BLaER1 treated with 17β-estradiol and CSF1 and Interleukin-3, amounts not matched to agents 10 nM and 100 nM (cell line): ENCODE results near the gene CEP295NL.

ENCODE experiments used
- H3K27ac ChIP-seq, 11 experiments: shearing (Covaris generic); formaldehyde crosslinking; 2 replicates each; pipeline ENCODE4 v1.8.1; 2022
- H3K27me3 ChIP-seq, 11 experiments: shearing (Covaris generic); formaldehyde crosslinking; 2 replicates each; pipeline ENCODE4 v1.8.1; 2022
- H3K36me3 ChIP-seq, 11 experiments: shearing (Covaris generic); formaldehyde crosslinking; 2 replicates each; pipeline ENCODE4 v1.8.1; 2022
- H3K4me1 ChIP-seq, 10 experiments: shearing (Covaris generic); formaldehyde crosslinking; 2 replicates each; pipeline ENCODE4 v1.8.1; 2022
- H3K4me2 ChIP-seq, 11 experiments: shearing (Covaris generic); formaldehyde crosslinking; 2 replicates each; pipeline ENCODE4 v1.8.1; 2022
- H3K4me3 ChIP-seq, 10 experiments: shearing (Covaris generic); formaldehyde crosslinking; 2 replicates each; pipeline ENCODE4 v1.8.1; 2022
- H3K9ac ChIP-seq, 11 experiments: shearing (Covaris generic); formaldehyde crosslinking; 2 replicates each; pipeline ENCODE4 v1.8.1; 2022
- H3K9me3 ChIP-seq, 11 experiments: shearing (Covaris generic); formaldehyde crosslinking; replicated peaks in 1 of 11; 2 replicates each; pipeline ENCODE4 v1.8.1; 2022
- H4K20me1 ChIP-seq, 11 experiments: shearing (Covaris generic); formaldehyde crosslinking; 2 replicates each; pipeline ENCODE4 v1.8.1; 2022
- Cebpa-rat ChIP-seq, 11 experiments: shearing (Covaris generic); IDR thresholded peaks; 2 replicates each; pipeline ENCODE4 v1.8.1; 2022

CEP295NL gene

DNA sequence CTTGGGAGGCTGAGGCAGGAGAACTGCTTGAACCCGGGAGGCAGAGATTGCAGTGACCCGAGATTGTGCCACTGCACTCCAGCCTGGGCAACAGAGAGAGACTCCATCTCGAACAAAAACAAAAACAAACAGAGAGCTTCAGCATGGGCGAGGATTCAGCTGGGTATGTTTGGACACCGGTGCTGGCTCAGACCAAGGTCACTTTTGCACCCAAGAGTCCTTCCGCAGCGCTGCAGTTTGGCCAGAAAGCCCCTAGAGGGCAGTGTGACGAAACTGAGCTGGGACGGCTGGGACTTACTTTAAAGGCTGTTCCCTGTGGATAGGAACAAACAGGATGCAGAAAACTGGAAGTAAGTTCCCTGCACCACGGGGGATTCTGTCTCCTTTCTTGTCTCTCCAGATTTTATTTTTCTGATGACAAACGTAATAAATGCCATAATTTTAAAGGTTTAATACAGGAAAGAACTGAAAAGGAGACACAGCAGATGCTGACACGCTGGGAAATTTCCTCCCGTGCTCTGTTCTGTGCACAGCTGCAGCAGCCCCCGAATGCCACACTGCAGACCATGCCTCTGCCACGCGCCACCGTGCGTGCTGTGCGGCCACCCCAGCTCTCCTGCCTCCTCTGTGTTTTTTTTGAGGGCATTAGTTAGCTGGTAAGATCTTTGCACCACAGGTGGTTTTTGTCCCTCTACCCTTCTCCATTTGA lies 37.2 kb downstream of the CEP295NL start:
- H3K27ac ChIP-seq: no peak overlapping the region
- H3K4me3 ChIP-seq: no peak overlapping the region
- H4K20me1 ChIP-seq: peaks cover 0 to 80% (median 5%) of the 10 kb centered on the region in 11 experiments; a peak in 8 of 22 replicates
- no peaks in the 10 kb centered on the region for H3K27me3 ChIP-seq
- TF ChIP-seq Cebpa-rat (IDR thresholded peaks at IDR 0.05): no peak
- peaks cover 13 to 76% (median 29%) of the 10 kb centered on the region in 10 experiments; a peak in 17 of 20 replicates for H3K4me1 ChIP-seq
- H3K36me3 ChIP-seq: peaks cover 63 to 90% (median 76%) of the 10 kb centered on the region in 11 experiments
- no peaks in the 10 kb centered on the region for H3K9me3 ChIP-seq
- H3K9ac ChIP-seq: no peak overlapping the region
- peak overlapping the region in 10 of 11 experiments; percentile 10 to 79 (median 38); a peak in 15 of 22 replicates for H3K4me2 ChIP-seq

DNA sequence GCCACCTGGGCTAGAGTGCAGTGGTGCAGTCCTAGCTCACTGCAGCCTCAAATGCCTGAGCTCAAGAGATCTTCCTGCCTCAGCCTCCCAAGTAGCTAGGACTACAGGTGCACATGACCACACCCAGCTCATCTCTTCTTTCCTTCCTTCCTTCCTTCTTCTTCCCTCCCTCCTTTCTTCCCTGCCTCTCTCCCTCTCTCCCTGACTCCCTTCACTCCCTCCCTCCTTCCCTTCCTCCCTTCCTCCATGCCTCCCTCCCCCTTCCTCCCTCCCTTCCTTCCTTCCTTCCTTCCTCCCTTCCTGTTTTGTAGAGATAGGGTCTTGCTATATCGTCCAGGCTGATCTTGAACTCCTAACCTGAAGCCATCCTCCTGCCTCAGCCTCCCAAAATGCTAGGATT lies 38.9 kb downstream of the CEP295NL start:
- H3K4me1 ChIP-seq: peaks cover 13 to 76% (median 29%) of the 10 kb centered on the region in 10 experiments; a peak in 17 of 20 replicates
- peaks cover 51 to 86% (median 70%) of the 10 kb centered on the region in 11 experiments for H3K36me3 ChIP-seq
- H4K20me1 ChIP-seq: peaks cover 0 to 76% (median 5%) of the 10 kb centered on the region in 11 experiments; a peak in 8 of 22 replicates
- no peaks in the 10 kb centered on the region for H3K9me3 ChIP-seq
- no peak for TF ChIP-seq Cebpa-rat (IDR thresholded peaks at IDR 0.05)
- H3K27ac ChIP-seq: no peak overlapping the region
- no peak overlapping the region for H3K9ac ChIP-seq
- no peak overlapping the region for H3K4me3 ChIP-seq
- no peak overlapping the region; a peak in 1 of 22 replicates for H3K4me2 ChIP-seq
- H3K27me3 ChIP-seq: no peaks in the 10 kb centered on the region

DNA sequence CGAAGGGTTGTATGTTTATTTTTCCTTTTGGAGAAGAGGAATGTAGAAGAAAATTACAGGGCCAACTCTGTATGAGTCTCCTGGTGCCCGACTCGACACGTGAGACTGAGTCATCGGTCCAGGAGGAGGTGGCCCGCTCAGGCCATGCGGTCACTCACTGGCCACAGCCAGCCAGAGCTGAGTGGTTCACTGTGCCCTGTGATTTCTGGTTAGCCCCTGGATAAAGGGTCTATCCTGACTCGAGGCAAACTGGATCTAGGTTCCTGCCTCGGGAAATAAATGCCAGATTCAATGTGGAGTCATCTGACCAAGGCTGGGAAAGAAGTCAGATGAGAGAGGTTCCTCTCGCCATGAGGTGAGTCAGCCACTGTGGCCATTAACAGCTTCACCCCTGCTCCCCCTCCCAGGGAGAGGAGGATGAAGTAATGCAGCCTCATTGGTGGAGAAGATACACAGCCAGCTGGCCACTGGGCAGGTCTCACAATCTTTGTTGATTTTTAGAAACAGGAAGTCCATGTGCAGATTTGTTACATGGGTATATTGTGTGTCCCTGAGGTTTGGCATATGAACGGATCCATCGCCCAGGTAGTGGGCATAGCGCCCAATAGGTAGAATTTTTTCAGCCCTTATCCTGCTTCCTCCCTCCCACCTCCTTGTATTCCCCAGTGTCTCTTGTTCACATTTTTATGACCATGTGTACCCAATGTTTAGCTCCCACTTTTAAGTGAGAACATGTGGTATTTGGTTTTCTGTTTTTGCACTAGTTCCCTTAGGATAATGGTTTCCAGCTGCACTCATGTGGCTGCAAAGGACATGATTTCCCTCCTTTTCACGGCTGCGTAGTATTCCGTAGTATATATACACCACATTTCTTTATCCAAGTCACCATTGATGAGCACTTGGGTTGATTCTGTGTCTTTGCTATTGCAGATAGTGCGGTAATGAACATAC lies 40.7 kb downstream of the CEP295NL start:
- H3K4me3 ChIP-seq: no peak overlapping the region
- peak overlapping the region in 3 of 11 experiments; percentile 21 to 63 (median 29); a peak in 2 of 22 replicates for H3K9ac ChIP-seq
- H3K27ac ChIP-seq: peak overlapping the region in 5 of 11 experiments; percentile 9 to 83 (median 53); a peak in 7 of 22 replicates
- peak overlapping the region in 4 of 11 experiments; percentile 7 to 63 (median 56); a peak in 7 of 22 replicates for H3K4me2 ChIP-seq
- H3K9me3 ChIP-seq: no peaks in the 10 kb centered on the region
- peaks cover 13 to 63% (median 28%) of the 10 kb centered on the region in 10 experiments; a peak in 17 of 20 replicates for H3K4me1 ChIP-seq
- no peak for TF ChIP-seq Cebpa-rat (IDR thresholded peaks at IDR 0.05)
- H3K27me3 ChIP-seq: no peaks in the 10 kb centered on the region
- H3K36me3 ChIP-seq: peaks cover 41 to 86% (median 65%) of the 10 kb centered on the region in 11 experiments
- peaks cover 0 to 82% (median 5%) of the 10 kb centered on the region in 11 experiments; a peak in 8 of 22 replicates for H4K20me1 ChIP-seq

DNA sequence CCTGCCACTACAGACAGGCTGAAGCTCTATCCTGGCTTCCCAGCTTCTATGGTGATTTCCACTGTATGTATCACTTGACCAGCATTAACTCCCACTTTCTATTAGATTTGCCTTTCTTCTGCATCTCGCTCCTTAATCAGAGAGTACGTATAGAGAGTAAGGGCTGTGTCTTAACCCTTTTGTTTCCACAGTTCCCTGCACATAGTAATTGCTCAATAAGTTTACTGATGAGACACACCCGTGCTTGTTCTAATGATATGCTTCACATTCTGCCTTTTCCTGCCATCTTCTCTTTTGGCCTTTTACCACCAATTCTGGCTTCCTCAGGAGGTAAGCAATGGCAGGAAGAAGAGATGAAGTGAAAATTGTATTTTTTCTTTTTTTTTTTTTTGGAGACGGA lies 41.8 kb downstream of the CEP295NL start:
- Histone ChIP-seq H3K4me1 (peaks cover 13 to 52% (median 21%) of the 10 kb centered on the region in 10 experiments; a peak in 17 of 20 replicates), H3K9me3 (no peaks in the 10 kb centered on the region), H3K27ac (peak overlapping the region in 2 of 11 experiments; percentile 74 to 83; a peak in 3 of 22 replicates), H3K4me2 (peak overlapping the region in 3 of 11 experiments; percentile 49 to 63 (median 62); a peak in 1 of 22 replicates), H4K20me1 (peaks cover 0 to 82% (median 3%) of the 10 kb centered on the region in 11 experiments; a peak in 9 of 22 replicates), H3K36me3 (peaks cover 48 to 88% (median 70%) of the 10 kb centered on the region in 11 experiments), H3K27me3 (no peaks in the 10 kb centered on the region), H3K4me3 (no peak overlapping the region), H3K9ac (no peak overlapping the region)
- no peak for TF ChIP-seq Cebpa-rat (IDR thresholded peaks at IDR 0.05)

DNA sequence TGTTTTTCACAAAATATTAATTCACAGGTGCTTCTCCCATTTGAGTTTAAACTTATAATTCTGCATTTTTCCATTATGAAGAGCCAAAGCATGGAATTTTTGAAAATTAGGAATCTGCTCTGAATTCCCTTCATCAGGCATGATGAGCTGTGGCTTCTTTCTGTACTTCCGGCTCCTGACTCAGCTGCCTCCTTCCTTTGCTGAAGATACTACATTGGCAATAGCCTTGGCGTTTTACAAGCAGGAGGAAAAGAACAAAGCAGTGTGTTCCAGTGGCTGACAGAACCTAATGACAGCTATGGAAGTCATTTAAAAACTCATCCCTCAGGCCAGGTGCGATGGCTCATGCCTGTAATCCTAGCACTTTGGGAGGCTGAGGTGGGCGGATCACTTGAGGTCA lies 44.0 kb downstream of the CEP295NL start:
- Histone ChIP-seq H3K4me3 (no peak overlapping the region), H3K4me2 (no peak overlapping the region), H3K27ac (no peak overlapping the region), H3K27me3 (no peaks in the 10 kb centered on the region), H3K9ac (no peak overlapping the region), H3K4me1 (peaks cover 0 to 32% (median 5%) of the 10 kb centered on the region in 10 experiments; a peak in 10 of 20 replicates), H4K20me1 (peaks cover 0 to 87% (median 0%) of the 10 kb centered on the region in 11 experiments; a peak in 5 of 22 replicates), H3K9me3 (no peaks in the 10 kb centered on the region), H3K36me3 (peaks cover 64 to 97% (median 80%) of the 10 kb centered on the region in 11 experiments)
- no peak for TF ChIP-seq Cebpa-rat (IDR thresholded peaks at IDR 0.05)

DNA sequence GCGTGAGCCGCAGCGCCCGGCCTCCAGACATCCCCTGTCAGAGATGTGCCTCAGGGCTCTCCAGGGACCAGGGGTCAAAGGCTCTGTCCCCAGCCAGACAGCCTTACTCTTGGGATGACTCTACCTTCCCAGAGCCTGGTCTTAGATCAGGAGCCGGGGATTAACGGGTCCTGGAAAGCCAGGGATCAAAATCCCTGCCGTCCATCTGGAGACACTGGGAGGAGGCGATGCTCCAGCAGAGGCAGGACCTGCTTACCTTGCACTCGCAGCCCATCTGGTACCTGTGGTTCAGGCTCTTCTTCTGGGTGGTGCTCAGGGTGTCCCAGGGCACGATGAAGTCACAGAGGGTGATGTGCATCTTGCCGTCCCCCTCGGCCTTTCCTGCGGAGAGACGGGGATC lies 45.7 kb downstream of the CEP295NL start:
- H3K9ac ChIP-seq: no peak overlapping the region
- H4K20me1 ChIP-seq: peaks cover 0 to 81% (median 0%) of the 10 kb centered on the region in 11 experiments; a peak in 5 of 22 replicates
- no peak overlapping the region for H3K4me3 ChIP-seq
- TF ChIP-seq Cebpa-rat (IDR thresholded peaks at IDR 0.05): no peak
- peaks cover 0 to 14% (median 1%) of the 10 kb centered on the region in 10 experiments; a peak in 8 of 20 replicates for H3K4me1 ChIP-seq
- H3K9me3 ChIP-seq: no peaks in the 10 kb centered on the region
- no peak overlapping the region for H3K4me2 ChIP-seq
- no peaks in the 10 kb centered on the region for H3K27me3 ChIP-seq
- H3K27ac ChIP-seq: no peak overlapping the region
- H3K36me3 ChIP-seq: peaks cover 62 to 97% (median 77%) of the 10 kb centered on the region in 11 experiments

DNA sequence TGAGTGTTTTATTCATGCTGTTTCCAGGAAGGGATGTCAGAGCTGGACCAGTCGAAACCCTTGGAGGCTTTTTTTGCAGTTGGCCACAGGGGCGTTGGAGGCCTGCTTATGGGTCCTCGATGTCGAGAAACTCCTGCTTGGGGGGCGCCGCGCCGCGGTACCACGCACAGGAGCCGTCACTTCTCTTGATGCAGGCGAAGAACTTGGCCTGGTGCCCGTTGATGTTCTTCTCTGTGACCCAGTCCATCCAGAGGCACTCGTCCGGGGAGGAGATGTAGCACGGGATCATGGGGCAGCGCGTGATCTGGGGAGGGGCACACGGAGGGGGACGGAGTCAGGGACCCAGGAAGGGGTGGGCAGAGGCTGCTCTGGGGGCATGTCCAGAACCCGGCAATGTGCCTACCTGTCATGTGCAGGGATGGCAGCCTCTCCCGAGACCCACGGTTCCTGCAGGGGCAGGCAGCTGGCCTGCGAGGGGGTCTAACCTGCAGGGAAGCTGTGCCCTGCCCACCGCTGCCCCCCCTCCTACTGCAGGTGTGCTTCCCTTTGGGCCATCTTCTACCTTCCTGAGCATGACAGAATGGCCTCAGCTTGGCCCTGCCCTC lies 47.3 kb downstream of the CEP295NL start:
- H3K27ac ChIP-seq: no peak overlapping the region
- no peak for TF ChIP-seq Cebpa-rat (IDR thresholded peaks at IDR 0.05)
- H3K9ac ChIP-seq: no peak overlapping the region
- H3K36me3 ChIP-seq: peaks cover 58 to 85% (median 67%) of the 10 kb centered on the region in 11 experiments
- no peaks in the 10 kb centered on the region for H3K9me3 ChIP-seq
- H3K4me3 ChIP-seq: no peak overlapping the region
- peaks cover 0 to 67% (median 0%) of the 10 kb centered on the region in 11 experiments; a peak in 5 of 22 replicates for H4K20me1 ChIP-seq
- no peaks in the 10 kb centered on the region for H3K27me3 ChIP-seq
- 0 out of 20 replicates have a peak, but pooled peaks cover 0 to 7% (median 0%) of the 10 kb centered on the region in 10 experiments for H3K4me1 ChIP-seq
- no peak overlapping the region for H3K4me2 ChIP-seq

DNA sequence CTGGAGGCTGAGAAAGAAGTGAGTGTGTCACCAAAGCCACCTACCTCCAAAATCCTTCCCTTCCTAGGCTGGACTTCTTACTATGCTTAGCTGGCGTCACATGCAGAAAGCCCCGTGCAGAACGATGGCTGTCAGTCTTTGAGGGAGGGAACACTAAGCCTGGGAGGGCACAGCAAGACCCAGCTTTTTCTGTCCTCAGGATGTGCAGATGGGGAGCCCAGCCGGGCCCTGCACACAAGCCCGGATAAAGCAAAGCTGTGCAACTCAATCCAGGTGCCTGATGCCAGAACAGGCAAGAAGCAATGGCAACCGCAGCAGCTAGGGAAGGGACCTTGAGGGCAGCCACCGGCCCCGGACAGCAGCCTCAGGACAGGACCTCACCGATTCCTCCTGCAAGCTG lies 48.5 kb downstream of the CEP295NL start:
- peaks cover 0 to 60% (median 0%) of the 10 kb centered on the region in 11 experiments; a peak in 4 of 22 replicates for H4K20me1 ChIP-seq
- H3K4me2 ChIP-seq: no peak overlapping the region
- H3K27me3 ChIP-seq: no peaks in the 10 kb centered on the region
- peaks cover 54 to 75% (median 62%) of the 10 kb centered on the region in 11 experiments for H3K36me3 ChIP-seq
- no peak overlapping the region for H3K4me3 ChIP-seq
- no peak overlapping the region for H3K9ac ChIP-seq
- no peak overlapping the region for H3K27ac ChIP-seq
- 0 out of 20 replicates have a peak, but pooled peaks cover 0 to 7% (median 0%) of the 10 kb centered on the region in 10 experiments for H3K4me1 ChIP-seq
- no peak for TF ChIP-seq Cebpa-rat (IDR thresholded peaks at IDR 0.05)
- H3K9me3 ChIP-seq: no peaks in the 10 kb centered on the region
